A549 (cell line): ENCODE measurements around the gene TICAM1.
A peak's percentile ranks its signal among the peaks of the same experiment; 100 is the strongest.

Experiments used
- CEBPB ChIP-seq, 2 experiments: fragments of >200 bp in 1 of 2; sonication (Bioruptor Twin) in 1 of 2; formaldehyde crosslinking in 1 of 2; IDR thresholded peaks; 2 replicates each; pipeline ENCODE4 v1.6.1; 2012 to 2016
- CTCF ChIP-seq: fragments of >200 bp; sonication (Bioruptor Twin); formaldehyde crosslinking; IDR thresholded peaks from 3 replicates; pipeline ENCODE4 v1.5.1; 2016
- EP300 ChIP-seq, 2 experiments: fragments of >200 bp; sonication (Bioruptor Twin); formaldehyde crosslinking; IDR thresholded peaks; 2 replicates in 1 of 2; 3 replicates in 1 of 2; pipeline ENCODE4 v1.6.1; 2016 to 2017
- FOXS1 ChIP-seq: fragments of 250-450 bp; sonication (Bioruptor Pico); IDR thresholded peaks from 2 replicates; pipeline ENCODE4 v1.5.0; 2020; ENCODE audit warnings: mild to moderate bottlenecking, moderate library complexity
- HDAC2 ChIP-seq: fragments of 200-600 bp; sonication (generic); IDR thresholded peaks from 2 replicates; pipeline ENCODE4 v1.6.1; 2016
- JUN ChIP-seq, 2 experiments: fragments of >200 bp; sonication (Bioruptor Twin); formaldehyde crosslinking; IDR thresholded peaks; 2 replicates in 1 of 2; 3 replicates in 1 of 2; pipeline ENCODE4 v1.6.1; 2016 to 2017
- JUNB ChIP-seq: fragments of >200 bp; sonication (Bioruptor Twin); formaldehyde crosslinking; IDR thresholded peaks from 2 replicates; pipeline ENCODE4 v1.6.1; 2016
- NR3C1 ChIP-seq: fragments of >200 bp; sonication (Bioruptor Twin); formaldehyde crosslinking; IDR thresholded peaks from 3 replicates; pipeline ENCODE4 v1.6.1; 2017
- PHF8 ChIP-seq: fragments of 200-600 bp; sonication (generic); IDR thresholded peaks from 2 replicates; pipeline ENCODE4 v1.6.1; 2016; ENCODE audit warnings: low read depth, mild to moderate bottlenecking, antibody characterized with exemption, moderate library complexity, borderline replicate concordance
- POLR2A ChIP-seq: IDR thresholded peaks from 2 replicates; pipeline ENCODE4 v1.6.1; 2012; ENCODE audit warnings: mild to moderate bottlenecking, low read length
- SREBF2 ChIP-seq: fragments of 450-650 bp; IDR thresholded peaks from 2 replicates; pipeline ENCODE4 v1.6.1; 2014; ENCODE audit warnings: mild to moderate bottlenecking, moderate library complexity
- ZFP36 ChIP-seq: fragments of 450-650 bp; IDR thresholded peaks from 2 replicates; pipeline ENCODE4 v1.6.1; 2014; ENCODE audit warnings: borderline replicate concordance; ENCODE audit not compliant: partially characterized antibody
- TF ChIP-seq, protein P1 (sequence below): IDR thresholded peaks from 2 replicates; pipeline ENCODE4 v1.6.1; 2012; ENCODE audit warnings: low read depth, borderline replicate concordance

- TF ChIP-seq CTCF (no peak), HDAC2 (no peak), FOXS1 (CRISPR knock-in tag) (no peak), SREBF2 (no peak), ZFP36 (no peak), POLR2A (peak; percentile 25; the same call in 1 of the 2 replicates), JUN (IDR thresholded peaks at IDR 0.05) (peak in 1 of 2 experiments; percentile 22; a peak in 1 of 5 replicates), CEBPB (IDR thresholded peaks at IDR 0.05) (no peak), JUNB (no peak), EP300 (IDR thresholded peaks at IDR 0.05) (no peak), PHF8 (no peak), NR3C1 (no peak)
- TF ChIP-seq, protein P1, sequence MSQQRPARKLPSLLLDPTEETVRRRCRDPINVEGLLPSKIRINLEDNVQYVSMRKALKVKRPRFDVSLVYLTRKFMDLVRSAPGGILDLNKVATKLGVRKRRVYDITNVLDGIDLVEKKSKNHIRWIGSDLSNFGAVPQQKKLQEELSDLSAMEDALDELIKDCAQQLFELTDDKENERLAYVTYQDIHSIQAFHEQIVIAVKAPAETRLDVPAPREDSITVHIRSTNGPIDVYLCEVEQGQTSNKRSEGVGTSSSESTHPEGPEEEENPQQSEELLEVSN = no peak
Measured at GRCh38 chr19:4867534-4868285, 36.2 kb upstream of the TICAM1 start, which contains the start of gene PLIN3.
